Activated CD4-positive, alpha-beta T cell treated with anti-CD3 and anti-CD28 coated beads, Interleukin-2, amount 10 ng/mL, durations not matched to agents 7 days and 5 days (primary cell): Measurements from ENCODE around the gene FABP1. TPM values are rescaled to one million over a fixed set of nuclear protein-coding genes. Genes with fewer than 3 reads are reported as not detected.

Source experiments
- CTCF ChIA-PET: fragments of 350-600 bp; sonication (Branson Sonifier 250); formaldehyde crosslinking; loops from one replicate; lab custom pipeline; 2021; ENCODE audit warnings: antibody characterized with exemption; lab: Charles Lee
- POLR2A ChIA-PET: fragments of 350-600 bp; sonication (Branson Sonifier 250); formaldehyde crosslinking; loops from one replicate; lab custom pipeline; 2021; ENCODE audit warnings: antibody characterized with exemption; lab: Charles Lee
- DNase-seq: peaks from one replicate; pipeline ENCODE4 v3.0.0-alpha.2; 2020
- H3K27ac Mint-ChIP-seq: one replicate; pipeline ENCODE4 v1.8.0; 2021; ENCODE audit warnings: mild to moderate bottlenecking, moderate library complexity, mixed read lengths
- H3K27me3 Mint-ChIP-seq: one replicate; pipeline ENCODE4 v1.8.0; 2021; ENCODE audit warnings: mixed read lengths
- H3K36me3 Mint-ChIP-seq: one replicate; pipeline ENCODE4 v1.8.0; 2021; ENCODE audit warnings: low read depth, mixed read lengths
- H3K4me1 Mint-ChIP-seq: one replicate; pipeline ENCODE4 v1.8.0; 2021; ENCODE audit warnings: mixed read lengths
- H3K4me3 Mint-ChIP-seq: one replicate; pipeline ENCODE4 v1.8.0; 2021; ENCODE audit warnings: mild to moderate bottlenecking, moderate library complexity, mixed read lengths
- H3K9me3 Mint-ChIP-seq: one replicate; pipeline ENCODE4 v1.8.0; 2021; ENCODE audit warnings: mixed read lengths
- total RNA-seq, 2 experiments: library from RNA; stranded (reverse); gene quantifications; one replicate each; pipeline ENCODE4 v1.2.3, GENCODE V29; 2021

Gene FABP1
- total RNA-seq, 2 experiments from 2014 or later = not detected

DNA sequence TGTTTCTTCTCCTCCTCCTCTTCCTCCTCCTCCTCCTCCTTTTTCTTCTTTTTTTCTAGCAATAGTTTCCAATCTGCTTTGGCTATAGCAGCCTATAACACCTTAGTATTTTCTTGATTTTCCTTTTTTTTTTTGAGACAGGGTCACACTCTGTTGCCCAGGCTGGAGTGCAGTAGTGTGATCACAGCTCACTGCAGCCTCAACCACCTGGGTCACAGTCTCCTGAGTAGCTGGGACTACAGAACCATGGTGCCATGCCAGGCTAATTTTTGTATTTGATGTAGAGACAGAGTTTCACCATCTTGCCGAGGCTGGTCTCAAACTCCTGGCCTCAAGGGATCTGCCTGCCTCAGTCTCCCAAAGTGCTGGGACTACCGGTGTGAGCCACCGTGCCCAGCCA lies 31.6 kb upstream of the FABP1 start:
- Mint-ChIP-seq H3K36me3 (no peaks in the 10 kb centered on the region), H3K9me3 (no peaks in the 10 kb centered on the region), H3K27me3 (peaks cover 4% of the 10 kb centered on the region), H3K27ac (no peak overlapping the region), H3K4me3 (no peak overlapping the region), H3K4me1 (no peaks in the 10 kb centered on the region)
- ChIA-PET CTCF (interaction anchor here (0.7 to 2.4 kb wide), 2 partner anchors 80 to 98 kb away, joined by 3 to 17 read pairs; no protein-coding TSS in a partner anchor), POLR2A (interaction anchor here (0.6 kb wide), 1 partner anchor 1653 kb away, joined by 3 read pairs; no protein-coding TSS in a partner anchor)
- no peak for DNase-seq

DNA sequence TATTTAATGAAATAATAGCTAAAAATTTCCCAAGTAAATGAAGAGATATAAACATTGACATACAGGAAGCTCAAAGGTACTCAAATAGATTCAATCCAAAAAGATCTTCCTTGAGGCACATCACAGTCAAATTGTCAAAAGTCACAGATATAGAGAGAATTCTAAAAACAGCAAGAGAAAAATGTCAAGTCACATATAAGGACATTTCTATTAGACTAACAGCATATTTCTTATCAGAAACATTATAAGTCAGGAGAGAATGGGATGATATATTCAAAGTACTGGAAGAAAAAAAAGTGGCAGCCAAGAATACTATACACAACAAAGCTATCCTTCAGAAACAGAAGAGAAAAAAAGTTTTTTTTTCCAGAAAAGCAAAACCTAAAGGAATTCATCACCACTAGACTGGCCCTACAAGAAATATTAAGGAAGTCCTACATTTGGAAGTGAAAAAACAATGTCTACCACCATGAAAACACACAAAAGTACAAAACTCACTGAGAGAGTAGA lies 21.1 kb upstream of the FABP1 start:
- no peak for DNase-seq
- no peak overlapping the region for H3K27ac Mint-ChIP-seq
- no peak overlapping the region for H3K4me3 Mint-ChIP-seq
- H3K36me3 Mint-ChIP-seq = no peaks in the 10 kb centered on the region
- peaks cover 14% of the 10 kb centered on the region for H3K27me3 Mint-ChIP-seq
- CTCF ChIA-PET = interaction anchor here (0.6 to 1.0 kb wide), 2 partner anchors 11 to 89 kb away, joined by 3 to 4 read pairs; no protein-coding TSS in a partner anchor
- peaks cover 18% of the 10 kb centered on the region for H3K9me3 Mint-ChIP-seq
- POLR2A ChIA-PET = no interaction called here
- H3K4me1 Mint-ChIP-seq = no peaks in the 10 kb centered on the region

DNA sequence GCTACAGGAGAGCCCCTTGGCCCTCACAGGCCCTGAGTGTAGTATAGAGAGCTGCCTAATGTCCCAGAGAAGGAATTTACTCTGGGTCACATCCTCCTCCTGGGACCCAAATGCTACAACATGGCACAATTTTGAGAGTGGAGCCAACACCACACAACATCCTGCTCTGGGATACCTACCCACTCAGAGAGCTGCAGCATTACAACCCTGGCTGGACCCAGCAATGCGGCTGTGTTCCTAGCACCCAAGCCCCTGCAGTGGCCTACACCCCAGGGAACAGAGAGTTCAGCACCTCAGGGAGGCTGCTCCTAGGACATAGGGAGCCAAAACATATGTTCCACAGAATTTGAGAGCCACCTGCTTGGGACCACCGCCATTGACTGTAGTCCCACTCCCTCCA lies 19.3 kb upstream of the FABP1 start:
- Mint-ChIP-seq H3K27ac (no peak overlapping the region), H3K4me1 (no peaks in the 10 kb centered on the region), H3K27me3 (peaks cover 13% of the 10 kb centered on the region), H3K36me3 (no peaks in the 10 kb centered on the region), H3K4me3 (no peak overlapping the region), H3K9me3 (peaks cover 8% of the 10 kb centered on the region)
- ChIA-PET CTCF (interaction anchor here (1.3 kb wide), 1 partner anchor 19 kb away, joined by 3 read pairs; the partner anchor contains the start of gene FABP1), POLR2A (no interaction called here)
- DNase-seq = no peak

DNA sequence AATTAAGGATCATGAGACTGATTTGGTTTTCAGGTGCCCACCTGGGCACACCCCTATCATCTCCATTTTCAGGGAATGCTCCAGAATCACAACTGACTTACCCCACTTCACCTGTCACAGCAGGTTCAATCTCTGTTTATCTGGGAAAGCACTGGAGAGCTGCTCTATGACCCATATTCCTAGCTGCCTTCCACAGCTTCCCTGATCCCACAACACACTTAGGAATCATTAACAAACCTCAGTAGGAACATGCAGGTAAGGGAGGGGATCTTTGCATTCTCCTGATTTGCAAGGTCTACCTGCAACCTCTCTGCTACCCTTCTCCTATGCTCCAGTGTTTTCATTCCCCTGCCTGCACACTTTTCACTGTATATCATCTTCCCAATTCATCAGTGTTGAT lies 18.7 kb upstream of the FABP1 start:
- Mint-ChIP-seq H3K9me3 (peaks cover 4% of the 10 kb centered on the region), H3K4me1 (no peaks in the 10 kb centered on the region), H3K27ac (no peak overlapping the region), H3K4me3 (no peak overlapping the region), H3K36me3 (no peaks in the 10 kb centered on the region), H3K27me3 (peaks cover 12% of the 10 kb centered on the region)
- DNase-seq = no peak
- CTCF ChIA-PET = interaction anchor here (1.3 kb wide), 1 partner anchor 19 kb away, joined by 3 read pairs; the partner anchor contains the start of gene FABP1
- POLR2A ChIA-PET = no interaction called here

DNA sequence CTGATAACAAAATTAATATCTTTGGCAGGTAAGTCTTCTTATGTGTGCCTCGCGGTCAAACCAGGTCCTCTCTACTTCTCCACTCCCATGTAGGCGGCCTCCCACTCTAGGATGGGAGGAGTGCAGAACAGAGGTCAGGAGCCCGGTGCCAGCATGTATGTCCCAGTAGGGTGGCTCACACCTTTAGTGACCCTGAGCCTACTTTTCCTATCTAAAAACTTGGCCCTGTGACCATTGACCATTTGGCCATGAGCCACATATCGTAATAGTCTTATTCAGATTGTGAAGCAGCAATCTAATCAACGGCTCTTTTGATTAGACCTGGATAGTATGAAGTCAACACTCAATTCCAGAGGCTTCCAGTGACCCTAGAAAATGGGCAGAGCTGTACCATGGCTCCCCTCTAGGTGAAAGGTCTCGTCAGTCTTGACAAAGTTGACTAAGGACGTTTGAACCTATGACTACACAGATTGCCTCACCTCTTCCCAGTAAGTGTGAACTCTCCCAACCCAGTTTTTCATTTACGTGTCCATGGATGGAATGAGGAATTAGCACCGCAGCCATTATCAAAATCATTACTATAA lies 17.1 kb upstream of the FABP1 start:
- Mint-ChIP-seq H3K4me3 (no peak overlapping the region), H3K36me3 (no peaks in the 10 kb centered on the region), H3K27ac (no peak overlapping the region), H3K4me1 (no peaks in the 10 kb centered on the region), H3K27me3 (peaks cover 12% of the 10 kb centered on the region), H3K9me3 (peaks cover 4% of the 10 kb centered on the region)
- ChIA-PET POLR2A (no interaction called here), CTCF (no interaction called here)
- DNase-seq = no peak

DNA sequence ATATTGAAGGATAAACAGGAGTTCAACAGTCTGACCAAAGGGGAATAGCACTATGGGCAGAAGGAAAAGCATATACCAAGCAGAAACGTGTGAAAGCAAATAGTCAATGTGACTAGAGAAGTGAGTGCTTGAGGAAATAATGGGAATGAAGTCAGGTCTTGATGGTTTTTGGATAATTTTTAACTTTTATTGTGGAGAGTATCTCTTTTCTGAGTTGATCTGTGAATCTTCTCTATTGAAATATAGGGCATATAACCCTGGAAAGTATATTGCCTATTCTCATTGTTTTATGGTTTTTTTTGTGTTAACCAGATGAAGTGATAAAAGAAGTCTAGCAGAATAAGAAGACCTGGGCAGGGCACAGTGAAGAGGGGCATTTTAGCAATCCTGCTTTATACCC lies 16.4 kb upstream of the FABP1 start:
- no peak for DNase-seq
- Mint-ChIP-seq H3K27me3 (peaks cover 11% of the 10 kb centered on the region), H3K36me3 (no peaks in the 10 kb centered on the region), H3K9me3 (peaks cover 4% of the 10 kb centered on the region), H3K4me1 (no peaks in the 10 kb centered on the region), H3K4me3 (no peak overlapping the region), H3K27ac (no peak overlapping the region)
- POLR2A ChIA-PET = no interaction called here
- CTCF ChIA-PET = no interaction called here

DNA sequence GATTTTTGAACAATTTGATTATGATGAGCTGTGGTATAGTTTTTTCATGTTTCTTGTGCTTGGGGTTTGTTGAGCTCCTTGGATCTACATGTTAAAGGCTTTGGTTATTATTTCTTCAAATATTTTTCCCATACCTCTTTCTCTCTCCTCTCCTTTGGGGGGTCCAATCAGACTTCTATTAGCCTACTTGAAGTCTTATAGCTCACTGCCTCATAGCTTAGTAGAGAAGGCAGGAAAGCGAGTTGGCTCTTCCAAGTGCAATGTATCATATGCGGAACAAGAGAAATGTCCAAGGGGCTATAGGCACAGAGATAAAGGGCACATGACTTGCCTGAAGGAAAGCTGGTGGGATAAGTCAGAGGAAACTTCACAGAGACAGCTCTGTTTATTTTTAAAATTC lies 14.1 kb upstream of the FABP1 start:
- no peaks in the 10 kb centered on the region for H3K9me3 Mint-ChIP-seq
- POLR2A ChIA-PET = no interaction called here
- no peaks in the 10 kb centered on the region for H3K36me3 Mint-ChIP-seq
- no peak overlapping the region for H3K4me3 Mint-ChIP-seq
- no peaks in the 10 kb centered on the region for H3K4me1 Mint-ChIP-seq
- no peak for DNase-seq
- CTCF ChIA-PET = interaction anchor here (0.7 to 0.9 kb wide), 2 partner anchors 81 to 545 kb away, joined by 3 to 4 read pairs; no protein-coding TSS in a partner anchor
- H3K27ac Mint-ChIP-seq = no peak overlapping the region
- H3K27me3 Mint-ChIP-seq = peaks cover 7% of the 10 kb centered on the region

DNA sequence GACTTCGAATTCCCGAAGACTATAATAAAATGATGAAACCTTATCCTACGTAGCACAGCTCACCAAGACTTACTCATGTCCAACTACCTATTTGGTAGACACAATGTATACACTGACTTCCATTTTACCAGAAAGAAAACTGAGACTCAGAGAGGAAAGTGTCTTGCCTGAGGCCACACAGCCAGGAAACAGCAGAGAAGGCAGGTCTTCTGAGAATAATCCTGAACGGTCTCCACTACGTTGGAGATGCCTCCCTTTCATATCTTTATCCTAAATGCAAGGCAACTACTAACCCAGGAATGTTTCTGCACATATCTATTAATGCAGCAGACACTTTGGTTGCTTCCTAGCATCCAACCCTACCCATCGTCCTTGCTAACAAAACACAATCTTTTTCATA lies 11.9 kb upstream of the FABP1 start:
- H3K9me3 Mint-ChIP-seq = no peaks in the 10 kb centered on the region
- H3K27me3 Mint-ChIP-seq = peaks cover 9% of the 10 kb centered on the region
- ChIA-PET CTCF (no interaction called here), POLR2A (no interaction called here)
- no peak overlapping the region for H3K4me3 Mint-ChIP-seq
- no peaks in the 10 kb centered on the region for H3K4me1 Mint-ChIP-seq
- no peak for DNase-seq
- H3K36me3 Mint-ChIP-seq = no peaks in the 10 kb centered on the region
- H3K27ac Mint-ChIP-seq = no peak overlapping the region

DNA sequence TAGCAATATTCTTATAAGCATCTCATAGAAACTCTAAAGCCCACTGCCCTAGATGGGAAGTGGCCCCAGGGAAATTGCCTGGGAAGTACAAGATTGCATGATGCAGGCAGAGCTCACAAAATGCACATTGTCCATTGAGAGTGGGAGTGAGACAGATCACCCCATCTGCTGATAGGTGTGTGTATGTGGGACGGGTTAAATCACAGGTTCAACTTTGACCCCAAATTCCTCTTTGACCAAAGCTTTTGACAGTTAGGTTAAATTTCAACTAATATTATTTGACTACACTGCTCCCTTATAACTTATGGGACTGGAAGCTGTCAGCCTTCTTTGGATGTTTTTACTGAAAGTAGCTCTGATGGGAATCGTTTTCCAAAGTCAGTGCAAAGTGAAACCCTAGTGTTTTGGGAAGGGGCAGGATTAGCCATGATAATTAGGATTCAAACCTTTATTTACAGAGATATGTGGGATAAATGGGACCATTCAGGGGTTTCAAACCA lies 11.4 kb upstream of the FABP1 start:
- DNase-seq = no peak
- POLR2A ChIA-PET = no interaction called here
- CTCF ChIA-PET = no interaction called here
- Mint-ChIP-seq H3K27me3 (peaks cover 9% of the 10 kb centered on the region), H3K27ac (no peak overlapping the region), H3K4me1 (no peaks in the 10 kb centered on the region), H3K9me3 (no peaks in the 10 kb centered on the region), H3K36me3 (no peaks in the 10 kb centered on the region), H3K4me3 (no peak overlapping the region)

DNA sequence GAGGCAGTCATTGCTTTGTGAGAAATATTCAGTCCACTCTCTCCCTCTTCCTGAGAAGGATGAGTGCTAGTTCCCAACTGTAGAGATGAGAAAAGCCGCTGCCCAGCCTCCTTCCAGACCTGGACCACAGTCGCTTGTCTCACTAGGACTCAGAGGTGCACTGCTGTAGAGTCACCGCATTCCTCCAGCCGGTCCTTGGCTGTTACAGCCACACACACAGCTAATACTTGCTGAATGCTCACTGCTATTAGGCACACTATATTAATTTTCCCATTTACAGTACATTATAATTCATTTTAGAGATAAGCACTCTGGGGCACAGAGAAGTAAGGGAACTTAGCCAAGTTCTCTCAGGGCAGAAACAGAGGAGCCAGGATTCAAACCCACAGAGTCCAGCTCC lies 10.0 kb upstream of the FABP1 start:
- Mint-ChIP-seq H3K4me3 (no peak overlapping the region), H3K27ac (no peak overlapping the region), H3K9me3 (no peaks in the 10 kb centered on the region), H3K27me3 (peaks cover 5% of the 10 kb centered on the region), H3K36me3 (no peaks in the 10 kb centered on the region), H3K4me1 (no peaks in the 10 kb centered on the region)
- CTCF ChIA-PET = no interaction called here
- POLR2A ChIA-PET = no interaction called here
- DNase-seq = no peak

DNA sequence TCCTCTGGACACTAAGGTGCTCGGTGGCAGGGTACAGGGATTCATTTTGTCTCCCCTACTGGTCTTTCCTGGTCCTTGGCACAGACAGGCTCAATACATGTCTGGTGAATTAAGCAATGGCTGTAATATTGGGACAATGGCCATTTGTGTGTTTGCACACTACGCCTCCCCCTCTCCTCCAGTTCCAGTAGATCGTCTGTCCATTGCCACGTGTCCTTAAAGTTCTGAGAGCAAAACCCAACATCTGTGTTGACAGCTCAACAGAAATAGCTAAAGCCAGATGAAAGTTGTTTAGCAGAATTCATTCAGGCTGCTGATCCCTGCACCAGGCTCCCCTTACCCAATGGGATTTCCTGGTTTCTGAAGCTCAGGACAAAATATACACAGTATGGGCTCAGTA lies 9.0 kb upstream of the FABP1 start:
- Mint-ChIP-seq H3K9me3 (no peaks in the 10 kb centered on the region), H3K4me3 (no peak overlapping the region), H3K36me3 (no peaks in the 10 kb centered on the region), H3K27ac (no peak overlapping the region), H3K4me1 (no peaks in the 10 kb centered on the region), H3K27me3 (peaks cover 5% of the 10 kb centered on the region)
- ChIA-PET POLR2A (no interaction called here), CTCF (no interaction called here)
- DNase-seq = no peak

DNA sequence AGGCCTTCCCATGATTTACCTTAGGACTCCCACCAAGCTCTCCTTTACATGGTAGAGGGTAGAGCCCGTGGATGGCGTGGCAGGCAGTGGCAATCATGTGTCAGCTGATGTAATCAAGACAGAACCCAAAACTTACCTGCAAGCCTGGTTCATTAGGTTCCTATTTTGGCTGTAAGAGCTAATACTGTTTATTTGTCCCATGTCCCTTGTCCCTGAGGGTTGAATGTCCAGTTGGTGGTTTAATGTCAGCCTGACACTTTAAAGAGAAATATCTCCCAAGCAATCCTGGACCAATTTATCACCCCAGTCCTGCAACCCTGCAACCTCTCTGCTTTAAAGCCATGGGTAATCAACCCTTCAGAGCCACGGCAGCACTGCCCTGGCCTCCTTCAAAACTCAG lies 6.0 kb upstream of the FABP1 start:
- Mint-ChIP-seq H3K4me3 (no peak overlapping the region), H3K9me3 (no peaks in the 10 kb centered on the region), H3K36me3 (no peaks in the 10 kb centered on the region), H3K27me3 (peaks cover 5% of the 10 kb centered on the region), H3K4me1 (no peaks in the 10 kb centered on the region), H3K27ac (no peak overlapping the region)
- ChIA-PET CTCF (interaction anchor here (1.6 kb wide), 1 partner anchor 13 kb away, joined by 6 read pairs; no protein-coding TSS in a partner anchor), POLR2A (no interaction called here)
- DNase-seq = no peak

DNA sequence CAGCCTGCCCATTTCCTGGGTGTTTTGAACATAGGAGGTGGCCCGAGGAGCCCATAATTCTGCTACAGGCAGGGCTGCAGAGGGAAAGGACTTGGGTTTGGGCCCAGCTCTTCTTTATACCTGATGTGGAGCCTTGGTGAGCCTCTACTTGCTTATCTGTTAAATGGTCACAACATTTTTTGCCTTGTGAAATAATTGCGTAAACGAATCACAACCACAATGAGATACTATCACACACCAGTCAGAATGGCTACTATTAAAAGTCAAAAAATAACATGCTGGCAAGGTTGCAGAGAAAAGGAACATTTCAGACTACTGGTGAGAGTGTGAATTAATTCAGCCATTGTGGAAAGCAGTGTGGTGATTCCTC lies 4.1 kb upstream of the FABP1 start:
- Mint-ChIP-seq H3K27me3 (peaks cover 5% of the 10 kb centered on the region), H3K4me1 (no peaks in the 10 kb centered on the region), H3K36me3 (no peaks in the 10 kb centered on the region), H3K9me3 (no peaks in the 10 kb centered on the region), H3K4me3 (no peak overlapping the region), H3K27ac (no peak overlapping the region)
- no peak for DNase-seq
- CTCF ChIA-PET = interaction anchor here (0.5 kb wide), 1 partner anchor 61 kb away, joined by 5 read pairs; no protein-coding TSS in a partner anchor
- POLR2A ChIA-PET = no interaction called here
